Activated naive CD4-positive, alpha-beta T cell treated with anti-CD3 and anti-CD28 coated beads, Interleukin-2, amount 50 U/mL, for 24 hours (primary cell): ENCODE results near the gene NEK6.
"Not testable (repeated sequence)": the region's sequence is repeated elsewhere in the genome, so short reads cannot be mapped to it uniquely, and the experiment has no call there.

Experiments used
- H3K27ac Mint-ChIP-seq: one replicate; pipeline ENCODE4 v1.8.0; 2021; ENCODE audit warnings: mild to moderate bottlenecking, mixed read lengths
- H3K27me3 Mint-ChIP-seq: one replicate; pipeline ENCODE4 v1.8.0; 2021; ENCODE audit warnings: mixed read lengths
- H3K36me3 Mint-ChIP-seq: one replicate; pipeline ENCODE4 v1.8.0; 2021; ENCODE audit warnings: mixed read lengths
- H3K4me1 Mint-ChIP-seq: one replicate; pipeline ENCODE4 v1.8.0; 2021; ENCODE audit warnings: mixed read lengths
- H3K4me3 Mint-ChIP-seq: one replicate; pipeline ENCODE4 v1.8.0; 2021; ENCODE audit warnings: mild to moderate bottlenecking, mixed read lengths
- H3K9me3 Mint-ChIP-seq: one replicate; pipeline ENCODE4 v1.8.0; 2021; ENCODE audit warnings: mixed read lengths

The NEK6 gene

GRCh38 chr9:124251605-124252378 lies 6.0 kb upstream of the NEK6 start:
- Mint-ChIP-seq H3K4me3 (no peak overlapping the region), H3K27me3 (peaks cover 7% of the 10 kb centered on the region), H3K4me1 (peaks cover 8% of the 10 kb centered on the region), H3K36me3 (no peaks in the 10 kb centered on the region), H3K27ac (no peak overlapping the region), H3K9me3 (no peaks in the 10 kb centered on the region)

- not testable (repeated sequence) for H3K27ac Mint-ChIP-seq, H3K36me3 Mint-ChIP-seq, H3K9me3 Mint-ChIP-seq, H3K4me3 Mint-ChIP-seq
- peaks cover 12% of the 10 kb centered on the region for H3K4me1 Mint-ChIP-seq
- peaks cover 13% of the 10 kb centered on the region for H3K27me3 Mint-ChIP-seq
Measured at GRCh38 chr9:124252878-124253277, 4.9 kb upstream of the NEK6 start.

GRCh38 chr9:124254261-124254682 lies 3.5 kb upstream of the NEK6 start:
- no peaks in the 10 kb centered on the region for H3K9me3 Mint-ChIP-seq
- H3K4me1 Mint-ChIP-seq, result peaks cover 22% of the 10 kb centered on the region
- H3K27ac Mint-ChIP-seq, result no peak overlapping the region
- H3K36me3 Mint-ChIP-seq, result no peaks in the 10 kb centered on the region
- peaks cover 22% of the 10 kb centered on the region for H3K27me3 Mint-ChIP-seq
- no peak overlapping the region for H3K4me3 Mint-ChIP-seq

GRCh38 chr9:124255222-124255621 lies 2.5 kb upstream of the NEK6 start:
- Mint-ChIP-seq H3K4me3 (no peak overlapping the region), H3K4me1 (peaks cover 22% of the 10 kb centered on the region), H3K27me3 (peaks cover 26% of the 10 kb centered on the region), H3K36me3 (no peaks in the 10 kb centered on the region), H3K27ac (no peak overlapping the region), H3K9me3 (no peaks in the 10 kb centered on the region)

GRCh38 chr9:124256517-124257069 lies 1.2 kb upstream of the NEK6 start:
- H3K4me3 Mint-ChIP-seq, result peak overlapping the region; percentile 88
- H3K9me3 Mint-ChIP-seq, result no peaks in the 10 kb centered on the region
- H3K36me3 Mint-ChIP-seq, result no peaks in the 10 kb centered on the region
- H3K4me1 Mint-ChIP-seq, result peaks cover 22% of the 10 kb centered on the region
- no peak overlapping the region for H3K27ac Mint-ChIP-seq
- H3K27me3 Mint-ChIP-seq, result peaks cover 31% of the 10 kb centered on the region

GRCh38 chr9:124257070-124257843 lies 492 bp upstream of the NEK6 start:
- no peak overlapping the region for H3K27ac Mint-ChIP-seq
- H3K4me3 Mint-ChIP-seq, result peak overlapping the region; percentile 88
- no peaks in the 10 kb centered on the region for H3K9me3 Mint-ChIP-seq
- H3K27me3 Mint-ChIP-seq, result peaks cover 35% of the 10 kb centered on the region
- peaks cover 22% of the 10 kb centered on the region for H3K4me1 Mint-ChIP-seq
- no peaks in the 10 kb centered on the region for H3K36me3 Mint-ChIP-seq

- Mint-ChIP-seq H3K27me3 (peaks cover 38% of the 10 kb centered on the region), H3K27ac (no peak overlapping the region), H3K9me3 (no peaks in the 10 kb centered on the region), H3K36me3 (no peaks in the 10 kb centered on the region), H3K4me1 (peaks cover 22% of the 10 kb centered on the region), H3K4me3 (peak overlapping the region; percentile 90)
Measured at GRCh38 chr9:124258607-124259157, 933 bp downstream of the NEK6 start.

- H3K36me3 Mint-ChIP-seq, result no peaks in the 10 kb centered on the region
- H3K27me3 Mint-ChIP-seq, result peaks cover 38% of the 10 kb centered on the region
- no peak overlapping the region for H3K27ac Mint-ChIP-seq
- peak overlapping the region; percentile 90 for H3K4me3 Mint-ChIP-seq
- H3K9me3 Mint-ChIP-seq, result no peaks in the 10 kb centered on the region
- H3K4me1 Mint-ChIP-seq, result peaks cover 17% of the 10 kb centered on the region
Measured at GRCh38 chr9:124259158-124259808, 1.5 kb downstream of the NEK6 start.

GRCh38 chr9:124260769-124261603 lies 3.2 kb downstream of the NEK6 start:
- H3K9me3 Mint-ChIP-seq, result no peaks in the 10 kb centered on the region
- H3K27ac Mint-ChIP-seq, result no peak overlapping the region
- no peaks in the 10 kb centered on the region for H3K36me3 Mint-ChIP-seq
- H3K4me1 Mint-ChIP-seq, result peaks cover 15% of the 10 kb centered on the region
- H3K4me3 Mint-ChIP-seq, result no peak overlapping the region
- peaks cover 38% of the 10 kb centered on the region for H3K27me3 Mint-ChIP-seq

GRCh38 chr9:124261736-124262648 lies 4.2 kb downstream of the NEK6 start:
- no peak overlapping the region for H3K4me3 Mint-ChIP-seq
- H3K27me3 Mint-ChIP-seq, result peaks cover 30% of the 10 kb centered on the region
- no peak overlapping the region for H3K27ac Mint-ChIP-seq
- H3K36me3 Mint-ChIP-seq, result no peaks in the 10 kb centered on the region
- H3K9me3 Mint-ChIP-seq, result no peaks in the 10 kb centered on the region
- H3K4me1 Mint-ChIP-seq, result peaks cover 15% of the 10 kb centered on the region

- Mint-ChIP-seq H3K4me3 (no peak overlapping the region), H3K36me3 (no peaks in the 10 kb centered on the region), H3K4me1 (peaks cover 11% of the 10 kb centered on the region), H3K27ac (no peak overlapping the region), H3K27me3 (peaks cover 25% of the 10 kb centered on the region), H3K9me3 (no peaks in the 10 kb centered on the region)
Measured at GRCh38 chr9:124262649-124262972, 4.9 kb downstream of the NEK6 start.

- Mint-ChIP-seq H3K36me3 (no peaks in the 10 kb centered on the region), H3K9me3 (no peaks in the 10 kb centered on the region), H3K27ac (no peak overlapping the region), H3K27me3 (peaks cover 25% of the 10 kb centered on the region), H3K4me3 (no peak overlapping the region), H3K4me1 (peaks cover 9% of the 10 kb centered on the region)
Measured at GRCh38 chr9:124263213-124263612, 5.5 kb downstream of the NEK6 start.

GRCh38 chr9:124263800-124264426 lies 6.2 kb downstream of the NEK6 start:
- Mint-ChIP-seq H3K36me3 (no peaks in the 10 kb centered on the region), H3K4me3 (no peak overlapping the region), H3K27me3 (peaks cover 22% of the 10 kb centered on the region), H3K27ac (no peak overlapping the region), H3K4me1 (peaks cover 3% of the 10 kb centered on the region), H3K9me3 (no peaks in the 10 kb centered on the region)

GRCh38 chr9:124264823-124265233 lies 7.1 kb downstream of the NEK6 start:
- Mint-ChIP-seq H3K4me3 (no peak overlapping the region), H3K36me3 (no peaks in the 10 kb centered on the region), H3K9me3 (no peaks in the 10 kb centered on the region), H3K4me1 (no peaks in the 10 kb centered on the region), H3K27ac (no peak overlapping the region), H3K27me3 (peaks cover 16% of the 10 kb centered on the region)
